HG03159 (cell line): ENCODE results near the gene METAP1.
"Not testable (repeated sequence)": the region's sequence is repeated elsewhere in the genome, so short reads cannot be mapped to it uniquely, and the experiment has no call there.

ENCODE experiments used
- ATAC-seq: cut with Tn5 transposase; IDR thresholded peaks from one replicate; pipeline ENCODE4 v1.9.1; 2021; ENCODE audit warnings: mild to moderate bottlenecking, moderate library complexity; ENCODE audit not compliant: unreplicated experiment

The METAP1 gene

GRCh38 chr4:99090481-99091215 lies 95.1 kb downstream of the METAP1 start:
- no peak for ATAC-seq

- ATAC-seq: no peak
These were observed 95.7 kb downstream of the METAP1 start for GRCh38 chr4:99091216-99091575.

- not testable (repeated sequence) for ATAC-seq
These were observed 96.3 kb downstream of the METAP1 start for GRCh38 chr4:99091841-99092240.

- no peak for ATAC-seq
These were observed 103.8 kb downstream of the METAP1 start for GRCh38 chr4:99099311-99099710.

- ATAC-seq: not testable (repeated sequence)
These were observed 104.3 kb downstream of the METAP1 start for GRCh38 chr4:99099814-99100213.

- ATAC-seq: no peak
These were observed 105.4 kb downstream of the METAP1 start for GRCh38 chr4:99100876-99101275.

- ATAC-seq: no peak
These were observed 107.1 kb downstream of the METAP1 start for GRCh38 chr4:99102634-99103033.

GRCh38 chr4:99103166-99103565 lies 107.6 kb downstream of the METAP1 start:
- ATAC-seq: no peak

- no peak for ATAC-seq
These were observed 108.6 kb downstream of the METAP1 start for GRCh38 chr4:99104153-99104552.

GRCh38 chr4:99109286-99109685 lies 113.8 kb downstream of the METAP1 start:
- ATAC-seq: not testable (repeated sequence)
